GM12878 (cell line): ENCODE results near the gene BZW2. TPM values are rescaled to one million over a fixed set of nuclear protein-coding genes. Genes with fewer than 3 reads are reported as not detected.

Experiments
- ATAC-seq: fragments of 200-7000 bp; cut with Tn5 transposase; 3 replicates; pipeline ENCODE4 v1.9.1; 2020; ENCODE audit warnings: mild to moderate bottlenecking, moderate library complexity
- BruUV-seq: library from RNA; stranded (reverse); fragments of 400-500 nt; replicated peaks from 2 replicates; lab custom pipeline; 2021; lab: Mats Ljungman, UMichigan
- CTCF ChIA-PET: fragments of 300-600 bp; sonication (Branson Sonifier 250); formaldehyde crosslinking; extraction: SDS; loops from one replicate; lab custom pipeline; 2021; ENCODE audit warnings: inconsistent platforms; lab: Yijun Ruan, JAX
- POLR2A ChIA-PET: fragments of 350-600 bp; formaldehyde crosslinking; extraction: SDS; loops from one replicate; lab custom pipeline; 2021; ENCODE audit warnings: inconsistent platforms; lab: Charles Lee
- RAD21 ChIA-PET: fragments of 300-600 bp; sonication (Branson Sonifier 250); formaldehyde crosslinking; loops from one replicate; lab custom pipeline; 2023; ENCODE audit warnings: antibody characterized with exemption; ENCODE audit not compliant: unreplicated experiment; lab: Charles Lee
- SMC1A ChIA-PET: fragments of 300-600 bp; sonication (Branson Sonifier 250); formaldehyde crosslinking; loops from one replicate; lab custom pipeline; 2023; ENCODE audit not compliant: unreplicated experiment, uncharacterized antibody; lab: Charles Lee
- DNase-seq: peaks from one replicate; pipeline ENCODE4 v3.0.0-alpha.2; 2011; ENCODE audit warnings: low read depth, low spot score
- FAIRE-seq: peaks from 3 replicates; lab custom pipeline; 2011; peaks lifted over from hg19 to GRCh38; lab: Jason Lieb, UNC
- H2AFZ ChIP-seq: 2 replicates; pipeline ENCODE4 v1.6.0; 2011; ENCODE audit warnings: low read depth, low read length, control low read depth; ENCODE audit not compliant: control insufficient read depth
- H3K27ac ChIP-seq: 2 replicates; pipeline ENCODE4 v1.5.1; 2011; ENCODE audit warnings: control low read depth; ENCODE audit not compliant: control insufficient read depth, insufficient read depth
- H3K27me3 ChIP-seq, 2 experiments: replicated peaks in 1 of 2; 2 replicates each; pipeline versions ENCODE4 v1.6.0 to v1.6.1; 2011; ENCODE audit warnings: low read length in 1 of 2; ENCODE audit not compliant: control insufficient read depth in 2 of 2, insufficient read depth in 2 of 2
- H3K36me3 ChIP-seq, 2 experiments: 2 replicates each; pipeline ENCODE4 v1.5.1; 2011; ENCODE audit warnings: low read length in 1 of 2; ENCODE audit not compliant: control insufficient read depth in 2 of 2, insufficient read depth in 2 of 2
- H3K4me1 ChIP-seq: 2 replicates; pipeline ENCODE4 v1.6.1; 2011; ENCODE audit warnings: mild to moderate bottlenecking, low read length, moderate library complexity, mixed read lengths; ENCODE audit not compliant: control insufficient read depth, insufficient read depth
- H3K4me2 ChIP-seq: 2 replicates; pipeline ENCODE4 v1.6.0; 2011; ENCODE audit warnings: control low read depth; ENCODE audit not compliant: control insufficient read depth, insufficient read depth
- H3K4me3 ChIP-seq: fragments of 200-600 bp; sonication (generic); 2 replicates; pipeline ENCODE4 v1.5.1; 2016
- H3K79me2 ChIP-seq: 2 replicates; pipeline ENCODE4 v1.6.0; 2011; ENCODE audit warnings: low read length; ENCODE audit not compliant: control insufficient read depth, insufficient read depth
- H3K9ac ChIP-seq: 2 replicates; pipeline ENCODE4 v1.8.0; 2011; ENCODE audit warnings: low read length, control low read depth, mixed read lengths; ENCODE audit not compliant: control insufficient read depth, insufficient read depth
- H3K9me3 ChIP-seq: replicated peaks from 3 replicates; pipeline ENCODE4 v1.5.1; 2011; ENCODE audit warnings: mild to moderate bottlenecking, low read length; ENCODE audit not compliant: control insufficient read depth, insufficient read depth
- H4K20me1 ChIP-seq: 2 replicates; pipeline ENCODE4 v1.6.0; 2011; ENCODE audit not compliant: control insufficient read depth, insufficient read depth
- HCFC1 ChIP-seq: fragments of 150-350 bp; IDR thresholded peaks from 2 replicates; pipeline ENCODE4 v1.6.1; 2014; ENCODE audit warnings: low read length
- HDAC2 ChIP-seq: fragments of 200-600 bp; sonication (generic); IDR thresholded peaks from 2 replicates; pipeline ENCODE4 v1.6.1; 2017
- KLF5 ChIP-seq: fragments of 450-650 bp; IDR thresholded peaks from 2 replicates; pipeline ENCODE4 v1.6.1; 2014; ENCODE audit warnings: mild to moderate bottlenecking; ENCODE audit not compliant: partially characterized antibody
- MLLT1 ChIP-seq: fragments of 450-650 bp; IDR thresholded peaks from 2 replicates; pipeline ENCODE4 v1.6.1; 2016; ENCODE audit warnings: mild to moderate bottlenecking
- MTA2 ChIP-seq: fragments of 450-650 bp; IDR thresholded peaks from 2 replicates; pipeline ENCODE4 v1.6.1; 2016; ENCODE audit warnings: low read depth, mild to moderate bottlenecking, moderate library complexity
- NFIC ChIP-seq: IDR thresholded peaks from 2 replicates; pipeline ENCODE4 v1.6.1; 2012; ENCODE audit warnings: low read depth, mild to moderate bottlenecking, inconsistent platforms, low read length, moderate library complexity
- NFYA ChIP-seq: IDR thresholded peaks from 2 replicates; pipeline ENCODE4 v1.6.1; 2011; ENCODE audit warnings: low read depth, mild to moderate bottlenecking, low read length, improper control_type of control experiment, borderline replicate concordance
- PKNOX1 ChIP-seq: fragments of 450-650 bp; IDR thresholded peaks from 2 replicates; pipeline ENCODE4 v1.6.1; 2016; ENCODE audit warnings: mild to moderate bottlenecking
- POLR2AphosphoS5 ChIP-seq: IDR thresholded peaks from 2 replicates; pipeline ENCODE4 v1.6.1; 2011; ENCODE audit warnings: mild to moderate bottlenecking, low read length, inconsistent platforms
- RBBP5 ChIP-seq: fragments of 200-600 bp; sonication (generic); conservative IDR thresholded peaks from 2 replicates; pipeline ENCODE4 v1.6.1; 2016
- SIN3A ChIP-seq: IDR thresholded peaks from 2 replicates; pipeline ENCODE4 v1.6.1; 2012; ENCODE audit warnings: low read depth, low read length, improper control_type of control experiment
- SKIL ChIP-seq: fragments of 450-650 bp; IDR thresholded peaks from 2 replicates; pipeline ENCODE4 v1.6.1; 2017; ENCODE audit warnings: mild to moderate bottlenecking, low read depth, inconsistent platforms; ENCODE audit not compliant: poor library complexity, severe bottlenecking
- SREBF2 ChIP-seq: IDR thresholded peaks from 2 replicates; pipeline ENCODE4 v1.6.1; 2012; ENCODE audit warnings: mild to moderate bottlenecking, low read length
- WGBS: methylation state at CpG from one replicate; pipeline ENCODE4 v1.1.6; 2016; ENCODE audit warnings: low lambda C conversion rate; ENCODE audit not compliant: insufficient replicate concordance, insufficient coverage; ENCODE audit errors: missing lambda C conversion rate; 5-methylcytosine and 5-hydroxymethylcytosine counted together
- in situ Hi-C: fragments of 300-500 bp; cut with MboI; formaldehyde crosslinking; loops from 9 replicates; pipeline ENCODE4 v1.14.3; 2018; ENCODE audit warnings: mixed read lengths
- intact Hi-C: fragments of 100-400 bp; cut with micrococcal nuclease; formaldehyde crosslinking; loops from one replicate; pipeline ENCODE4 v1.14.2; 2022; ENCODE audit not compliant: unreplicated experiment
- polyA plus RNA-seq, 11 experiments: library from polyadenylated mRNA; depleted of rRNA in 4 of 11; unstranded in 6 of 11; stranded (reverse) in 5 of 11; fragments of >200 nt; fragmentation: Nextera tagmentation in 4 of 11; fragmentation: Illumina TruSeq in 1 of 11; extraction: Ambion mirVana in 4 of 11; extraction: Trizol in 1 of 11; gene quantifications; 1 replicate in 1 of 11; 2 replicates in 10 of 11; pipeline versions ENCODE4 v1.2.1 to v1.2.3, GENCODE V29; 2011 to 2016; ENCODE audit warnings: inconsistent platforms in 2 of 11, missing spikeins in 2 of 11, low read depth in 1 of 11
- total RNA-seq, 4 experiments: library from RNA; depleted of rRNA in 3 of 4; stranded (reverse); fragments of >200 nt in 3 of 4; fragmentation: Illumina TruSeq in 1 of 4; extraction: Trizol in 1 of 4; gene quantifications; 2 replicates each; pipeline versions ENCODE4 v1.2.1 to v1.2.3, GENCODE V29; 2013 to 2021
- TF ChIP-seq, protein P1 (sequence below): fragments of 450-650 bp; IDR thresholded peaks from 2 replicates; pipeline ENCODE4 v1.6.1; 2016; ENCODE audit warnings: mild to moderate bottlenecking, moderate library complexity, borderline replicate concordance
- TF ChIP-seq, protein P2 (sequence below): IDR thresholded peaks from 2 replicates; pipeline ENCODE4 v1.6.1; 2012; ENCODE audit warnings: low read depth, low read length, improper control_type of control experiment

The BZW2 gene
- total and polyA plus RNA-seq, 10 of the 15 experiments (the other 5 are each of a cell fraction or from before 2014, with no cell fraction given): 1.3 to 6.8 (median 3.1) TPM

- Histone ChIP-seq H3K4me3 (no peak overlapping the region), H2AFZ (no peak overlapping the region), H3K27ac (no peak overlapping the region), H3K9me3 (no peaks in the 10 kb centered on the region), H3K27me3 (no peaks in the 10 kb centered on the region), H3K4me2 (no peak overlapping the region), H3K79me2 (no peaks in the 10 kb centered on the region), H3K4me1 (no peaks in the 10 kb centered on the region), H4K20me1 (no peaks in the 10 kb centered on the region), H3K9ac (no peak overlapping the region), H3K36me3 (no peaks in the 10 kb centered on the region; a peak in 1 of 4 replicates)
- in situ Hi-C loops (no loop called here), intact Hi-C loops (no loop called here)
- POLR2A ChIA-PET: no interaction called here
- SMC1A ChIA-PET: no interaction called here
- WGBS: 87% methylated on average over 2 of the region's 2 CpGs
- DNase-seq (no peak), FAIRE-seq (no peak), ATAC-seq (no peak)
- CTCF ChIA-PET: no interaction called here
- BruUV-seq: no TSS peak
- RAD21 ChIA-PET: no interaction called here
- TF ChIP-seq, protein P1, sequence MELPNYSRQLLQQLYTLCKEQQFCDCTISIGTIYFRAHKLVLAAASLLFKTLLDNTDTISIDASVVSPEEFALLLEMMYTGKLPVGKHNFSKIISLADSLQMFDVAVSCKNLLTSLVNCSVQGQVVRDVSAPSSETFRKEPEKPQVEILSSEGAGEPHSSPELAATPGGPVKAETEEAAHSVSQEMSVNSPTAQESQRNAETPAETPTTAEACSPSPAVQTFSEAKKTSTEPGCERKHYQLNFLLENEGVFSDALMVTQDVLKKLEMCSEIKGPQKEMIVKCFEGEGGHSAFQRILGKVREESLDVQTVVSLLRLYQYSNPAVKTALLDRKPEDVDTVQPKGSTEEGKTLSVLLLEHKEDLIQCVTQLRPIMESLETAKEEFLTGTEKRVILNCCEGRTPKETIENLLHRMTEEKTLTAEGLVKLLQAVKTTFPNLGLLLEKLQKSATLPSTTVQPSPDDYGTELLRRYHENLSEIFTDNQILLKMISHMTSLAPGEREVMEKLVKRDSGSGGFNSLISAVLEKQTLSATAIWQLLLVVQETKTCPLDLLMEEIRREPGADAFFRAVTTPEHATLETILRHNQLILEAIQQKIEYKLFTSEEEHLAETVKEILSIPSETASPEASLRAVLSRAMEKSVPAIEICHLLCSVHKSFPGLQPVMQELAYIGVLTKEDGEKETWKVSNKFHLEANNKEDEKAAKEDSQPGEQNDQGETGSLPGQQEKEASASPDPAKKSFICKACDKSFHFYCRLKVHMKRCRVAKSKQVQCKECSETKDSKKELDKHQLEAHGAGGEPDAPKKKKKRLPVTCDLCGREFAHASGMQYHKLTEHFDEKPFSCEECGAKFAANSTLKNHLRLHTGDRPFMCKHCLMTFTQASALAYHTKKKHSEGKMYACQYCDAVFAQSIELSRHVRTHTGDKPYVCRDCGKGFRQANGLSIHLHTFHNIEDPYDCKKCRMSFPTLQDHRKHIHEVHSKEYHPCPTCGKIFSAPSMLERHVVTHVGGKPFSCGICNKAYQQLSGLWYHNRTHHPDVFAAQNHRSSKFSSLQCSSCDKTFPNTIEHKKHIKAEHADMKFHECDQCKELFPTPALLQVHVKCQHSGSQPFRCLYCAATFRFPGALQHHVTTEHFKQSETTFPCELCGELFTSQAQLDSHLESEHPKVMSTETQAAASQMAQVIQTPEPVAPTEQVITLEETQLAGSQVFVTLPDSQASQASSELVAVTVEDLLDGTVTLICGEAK: no peak
- TF ChIP-seq HDAC2 (no peak), MLLT1 (no peak), HCFC1 (no peak), MTA2 (no peak), SKIL (no peak), NFIC (no peak), POLR2AphosphoS5 (no peak), KLF5 (no peak), RBBP5 (no peak), NFYA (no peak), PKNOX1 (no peak), SREBF2 (no peak), SIN3A (no peak)
- TF ChIP-seq, protein P2, sequence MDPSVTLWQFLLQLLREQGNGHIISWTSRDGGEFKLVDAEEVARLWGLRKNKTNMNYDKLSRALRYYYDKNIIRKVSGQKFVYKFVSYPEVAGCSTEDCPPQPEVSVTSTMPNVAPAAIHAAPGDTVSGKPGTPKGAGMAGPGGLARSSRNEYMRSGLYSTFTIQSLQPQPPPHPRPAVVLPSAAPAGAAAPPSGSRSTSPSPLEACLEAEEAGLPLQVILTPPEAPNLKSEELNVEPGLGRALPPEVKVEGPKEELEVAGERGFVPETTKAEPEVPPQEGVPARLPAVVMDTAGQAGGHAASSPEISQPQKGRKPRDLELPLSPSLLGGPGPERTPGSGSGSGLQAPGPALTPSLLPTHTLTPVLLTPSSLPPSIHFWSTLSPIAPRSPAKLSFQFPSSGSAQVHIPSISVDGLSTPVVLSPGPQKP: no peak
These were observed 47.8 kb downstream of the BZW2 start for GRCh38 chr7:16693601-16694318.
